Measurements from ENCODE around the gene PTPRJ.

The PTPRJ gene

GRCh38 chr11:48043111-48043990 lies 63.0 kb downstream of the PTPRJ start:
- DNase-seq, result no peak

- DNase-seq, result no peak
Measured at GRCh38 chr11:48043991-48044512, 63.7 kb downstream of the PTPRJ start.

GRCh38 chr11:48044577-48044976 lies 64.2 kb downstream of the PTPRJ start:
- DNase-seq, result no peak

- DNase-seq, result no peak
Measured at GRCh38 chr11:48045536-48045935, 65.2 kb downstream of the PTPRJ start.

- DNase-seq, result no peak
Measured at GRCh38 chr11:48047616-48048015, 67.3 kb downstream of the PTPRJ start.

- no peak for DNase-seq
Measured at GRCh38 chr11:48049036-48049435, 68.7 kb downstream of the PTPRJ start.

GRCh38 chr11:48050304-48050703 lies 69.9 kb downstream of the PTPRJ start:
- DNase-seq, result no peak

- no peak for DNase-seq
Measured at GRCh38 chr11:48051217-48051830, 71.0 kb downstream of the PTPRJ start.

- no peak for DNase-seq
Measured at GRCh38 chr11:48052183-48053044, 72.1 kb downstream of the PTPRJ start.

- DNase-seq, result no peak
Measured at GRCh38 chr11:48054994-48055291, 74.6 kb downstream of the PTPRJ start.

- DNase-seq, result peak; percentile 42
Measured at GRCh38 chr11:48055292-48056132, 75.2 kb downstream of the PTPRJ start.

GRCh38 chr11:48056325-48057183 lies 76.2 kb downstream of the PTPRJ start:
- DNase-seq, result no peak

GRCh38 chr11:48058064-48058463 lies 77.7 kb downstream of the PTPRJ start:
- DNase-seq, result no peak

GRCh38 chr11:48058788-48059187 lies 78.4 kb downstream of the PTPRJ start:
- DNase-seq, result no peak

- DNase-seq, result no peak
Measured at GRCh38 chr11:48062649-48063048, 82.3 kb downstream of the PTPRJ start.

- DNase-seq, result no peak
Measured at GRCh38 chr11:48063424-48063978, 83.1 kb downstream of the PTPRJ start.

- no peak for DNase-seq
Measured at GRCh38 chr11:48064306-48064705, 83.9 kb downstream of the PTPRJ start.

GRCh38 chr11:48066881-48067800 lies 86.8 kb downstream of the PTPRJ start:
- no peak for DNase-seq

GRCh38 chr11:48073031-48073861 lies 92.9 kb downstream of the PTPRJ start:
- DNase-seq, result no peak

Data from CD4-positive, alpha-beta T cell treated with Interferon gamma for 1 hour (primary cell).